Measurements from ENCODE around the gene RBM34. TPM values are rescaled to one million over a fixed set of nuclear protein-coding genes. Genes with fewer than 3 reads are reported as not detected.
"Not testable (repeated sequence)": the region's sequence is repeated elsewhere in the genome, so short reads cannot be mapped to it uniquely, and the experiment has no call there.

RBM34 gene
- total and polyA plus RNA-seq, 5 donors, result 44.8 to 60.3 (median 55.4) TPM

- H3K4me1 ChIP-seq (ENCODE audit: control insufficient read depth, insufficient read depth, low read length), result no peaks in the 10 kb centered on the region
- intact Hi-C loops (cut with DNase I), result loop anchor here in 2 of 4 donors (10.0 kb wide), 2 partner anchors 324 to 496 kb away; no protein-coding TSS in a partner anchor
- no peak overlapping the region for H3K4me3 ChIP-seq (ENCODE audit: low read length)
- no peak overlapping the region for H3K27ac ChIP-seq (ENCODE audit: low read length)
- no peaks in the 10 kb centered on the region for H3K9me3 ChIP-seq (ENCODE audit: control insufficient read depth, low read length)
- peak in 1 of 3 donors; percentile 48 for DNase-seq
- H3K27me3 ChIP-seq (ENCODE audit: control insufficient read depth, insufficient read depth), result no peaks in the 10 kb centered on the region
- WGBS, result 65% methylated on average over 20 of the region's 20 CpGs
- no peak for ATAC-seq
Measured at GRCh38 chr1:235090406-235091069, 70.5 kb downstream of the RBM34 start.

- Histone ChIP-seq H3K27ac (ENCODE audit: low read length) (no peak overlapping the region), H3K9me3 (ENCODE audit: control insufficient read depth, low read length) (no peaks in the 10 kb centered on the region), H3K27me3 (ENCODE audit: control insufficient read depth, insufficient read depth) (no peaks in the 10 kb centered on the region), H3K4me3 (ENCODE audit: low read length) (no peak overlapping the region), H3K4me1 (ENCODE audit: control insufficient read depth, insufficient read depth, low read length) (peaks cover 3% of the 10 kb centered on the region)
- intact Hi-C loops (cut with DNase I), result loop anchor here in 1 of 4 donors (5.0 kb wide), 1 partner anchor 597 kb away; no protein-coding TSS in a partner anchor
- WGBS, result 93% methylated on average over 7 of the region's 7 CpGs
- ATAC-seq, result no peak
- DNase-seq, result peak in 1 of 3 donors; percentile 21
Measured at GRCh38 chr1:235088907-235089306, 72.1 kb downstream of the RBM34 start.

- ATAC-seq (no peak), DNase-seq (peak in 1 of 3 donors; percentile 28)
- H3K9me3 ChIP-seq (ENCODE audit: control insufficient read depth, low read length), result no peaks in the 10 kb centered on the region
- no peak overlapping the region for H3K4me3 ChIP-seq (ENCODE audit: low read length)
- peaks cover 4% of the 10 kb centered on the region for H3K4me1 ChIP-seq (ENCODE audit: control insufficient read depth, insufficient read depth, low read length)
- H3K27me3 ChIP-seq (ENCODE audit: control insufficient read depth, insufficient read depth), result no peaks in the 10 kb centered on the region
- intact Hi-C loops (cut with DNase I), result loop anchor here in 1 of 4 donors (5.0 kb wide), 1 partner anchor 596 kb away; no protein-coding TSS in a partner anchor
- H3K27ac ChIP-seq (ENCODE audit: low read length), result no peak overlapping the region
- WGBS, result 84% methylated on average over 6 of the region's 6 CpGs
Measured at GRCh38 chr1:235088430-235088829, 72.6 kb downstream of the RBM34 start.

- DNase-seq, result peak in 1 of 3 donors; percentile 1
- Histone ChIP-seq H3K9me3 (ENCODE audit: control insufficient read depth, low read length) (no peaks in the 10 kb centered on the region), H3K4me3 (ENCODE audit: low read length) (no peak overlapping the region), H3K27ac (ENCODE audit: low read length) (no peak overlapping the region), H3K27me3 (ENCODE audit: control insufficient read depth, insufficient read depth) (no peaks in the 10 kb centered on the region), H3K4me1 (ENCODE audit: control insufficient read depth, insufficient read depth, low read length) (peaks cover 4% of the 10 kb centered on the region)
- WGBS, result 90% methylated on average over 6 of the region's 6 CpGs
- no peak for ATAC-seq
- intact Hi-C loops (cut with DNase I), result loop anchor here in 1 of 4 donors (5.0 kb wide), 1 partner anchor 596 kb away; no protein-coding TSS in a partner anchor
Measured at GRCh38 chr1:235087906-235088305, 73.1 kb downstream of the RBM34 start.

- H3K4me1 ChIP-seq (ENCODE audit: control insufficient read depth, insufficient read depth, low read length); ATAC-seq; H3K27ac ChIP-seq (ENCODE audit: low read length); H3K4me3 ChIP-seq (ENCODE audit: low read length); H3K27me3 ChIP-seq (ENCODE audit: control insufficient read depth, insufficient read depth); H3K9me3 ChIP-seq (ENCODE audit: control insufficient read depth, low read length): not testable (repeated sequence)
- peak in 1 of 3 donors; percentile 6 for DNase-seq
- WGBS, result 91% methylated on average over 12 of the region's 12 CpGs
- intact Hi-C loops (cut with DNase I), result loop anchor here in 1 of 4 donors (5.0 kb wide), 1 partner anchor 593 kb away; no protein-coding TSS in a partner anchor
Measured at GRCh38 chr1:235085411-235086117, 75.5 kb downstream of the RBM34 start.

Small RNA genes lying within 50 kb of the gene (microRNA-seq; reads per million reads assigned to microRNA genes)
- gene MIR4753, result 0 reads per million in 2 donors

Other genes starting within 250 kb of the RBM34 start
- gene TOMM20, start 32.4 kb downstream of the RBM34 start, total RNA-seq, result 100 to 1,000 TPM in 1 of 4 donors, 10 to 100 TPM in 3; 88.1 to 110 (median 96.4) TPM
- gene TOMM20, start 32.4 kb downstream of the RBM34 start, polyA plus RNA-seq, result 66.3 TPM
- 10 to 100 TPM; 18.4 to 22.4 (median 21.1) TPM for gene ARID4B, start 166.9 kb upstream of the RBM34 start, total RNA-seq
- gene ARID4B, start 166.9 kb upstream of the RBM34 start, polyA plus RNA-seq, result 10.8 TPM
- 10 to 100 TPM; 29.7 to 33.5 (median 31.0) TPM for gene GGPS1, start 167.3 kb upstream of the RBM34 start, total RNA-seq
- 22.0 TPM for gene GGPS1, start 167.3 kb upstream of the RBM34 start, polyA plus RNA-seq
- gene TBCE, start 206.2 kb upstream of the RBM34 start, total RNA-seq, result 10 to 100 TPM; 13.3 to 22.3 (median 17.9) TPM
- 17.2 TPM for gene TBCE, start 206.2 kb upstream of the RBM34 start, polyA plus RNA-seq

All from right cardiac atrium (tissue), 5 donors.